Measurements from ENCODE around the gene SNUPN. TPM values are rescaled to one million over a fixed set of nuclear protein-coding genes. Genes with fewer than 3 reads are reported as not detected.

Gene SNUPN
- total and polyA plus RNA-seq, 12 donors: 13.5 to 40.8 (median 23.4) TPM

DNA sequence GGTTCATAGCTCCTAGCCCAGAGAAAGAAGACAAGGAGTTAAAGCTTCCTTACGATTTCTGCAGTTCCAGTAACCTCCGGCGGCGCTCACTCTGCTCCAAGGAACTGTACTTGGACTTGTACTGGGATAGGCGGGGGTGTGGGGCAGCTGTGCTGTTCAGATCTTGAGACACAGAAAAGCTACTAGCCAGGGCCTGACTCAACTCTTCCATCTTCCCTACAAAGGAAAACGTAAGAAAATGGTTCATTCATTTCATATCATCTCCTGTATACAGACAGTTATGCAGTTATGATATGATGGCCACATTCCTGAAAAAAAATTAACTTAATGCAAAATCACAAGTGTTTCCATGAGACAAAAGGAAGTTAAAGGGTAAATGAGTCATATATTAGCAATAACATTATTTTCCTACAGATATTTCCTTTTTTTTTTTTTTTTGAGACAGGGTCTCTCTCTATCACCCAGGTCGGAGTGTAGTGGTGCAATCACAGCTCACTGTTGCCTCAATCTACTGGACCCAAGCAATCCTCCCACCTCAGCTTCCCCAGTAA lies 4.6 kb downstream of the SNUPN start:
- 50 to 58% (median 54%) methylated on average over 7 of the region's 7 CpGs for WGBS, 4 donors
- intact Hi-C loops (cut with DNase I): loop anchor here in 1 of 2 donors (10.0 kb wide), 1 partner anchor 46 kb away; the partner anchor contains the start of gene PTPN9

GRCh38 chr15:75620058-75620820 lies 5.3 kb downstream of the SNUPN start:
- Histone ChIP-seq H3K4me3 (peak overlapping the region in 1 of 4 donors; percentile 17), H3K9me3 (replicated peaks in 1 of 3) (no peaks in the 10 kb centered on the region), H3K36me3 (replicated peaks in 1 of 2) (peaks cover 0 to 45% of the 10 kb centered on the region in 2 donors), H3K27me3 (no peaks in the 10 kb centered on the region), H3K27ac (peak overlapping the region in 2 of 5 donors; percentile 56 to 64), H3K4me1 (replicated peaks in 1 of 2) (peaks cover 0 to 14% of the 10 kb centered on the region in 2 donors)
- no peak for TF ChIP-seq CTCF (IDR thresholded peaks at IDR 0.05)
- intact Hi-C loops (cut with DNase I): loop anchor here in 1 of 2 donors (10.0 kb wide), 1 partner anchor 45 kb away; the partner anchor contains the start of gene PTPN9
- DNase-seq: peak in 4 of 7 donors; percentile 12 to 34 (median 30)
- WGBS, 4 donors: 52 to 60% (median 56%) methylated on average over 4 of the region's 4 CpGs

More for the DNA sequence above, 4.6 kb downstream of the SNUPN start:
- peaks cover 0 to 41% of the 10 kb centered on the region in 2 donors for H3K36me3 ChIP-seq (replicated peaks in 1 of 2)
- peaks cover 0 to 15% of the 10 kb centered on the region in 2 donors for H3K4me1 ChIP-seq (replicated peaks in 1 of 2)
- no peaks in the 10 kb centered on the region for H3K27me3 ChIP-seq
- peak overlapping the region in 1 of 4 donors; percentile 17 for H3K4me3 ChIP-seq
- H3K9me3 ChIP-seq (replicated peaks in 1 of 3): no peaks in the 10 kb centered on the region
- DNase-seq: peak in 6 of 7 donors; percentile 49 to 78 (median 62)
- TF ChIP-seq CTCF (IDR thresholded peaks at IDR 0.05): peak in 1 of 6 experiments; percentile 30
- TF ChIP-seq POLR2A (IDR thresholded peaks at IDR 0.05): no peak
- H3K27ac ChIP-seq: peak overlapping the region in 2 of 5 donors; percentile 56 to 64

DNA sequence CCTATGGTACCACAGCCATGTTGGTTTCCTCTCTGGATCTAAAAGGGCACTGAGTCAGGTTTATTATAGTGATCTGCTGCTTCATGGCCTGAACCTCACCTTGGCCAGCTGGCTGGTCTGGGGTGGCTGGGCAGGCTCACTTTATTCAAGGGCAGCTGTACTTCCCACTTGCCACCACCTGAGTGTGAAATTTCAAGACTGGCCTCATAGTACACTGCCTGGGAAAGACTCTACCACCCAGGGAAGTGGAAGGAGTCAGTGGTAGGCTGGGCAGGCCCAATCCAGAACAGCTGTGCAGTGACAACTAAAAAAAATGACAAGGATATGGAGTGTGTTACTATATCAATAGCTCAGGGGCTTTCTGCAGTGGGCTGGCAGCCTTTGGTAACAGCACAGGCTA lies 8.8 kb downstream of the SNUPN start:
- intact Hi-C loops (cut with DNase I): no loop called here
- H3K4me1 ChIP-seq (replicated peaks in 1 of 2): peaks cover 0 to 14% of the 10 kb centered on the region in 2 donors
- no peak overlapping the region for H3K27ac ChIP-seq
- no peak overlapping the region for H3K4me3 ChIP-seq
- peaks cover 0 to 69% of the 10 kb centered on the region in 2 donors for H3K36me3 ChIP-seq (replicated peaks in 1 of 2)
- DNase-seq: no peak
- H3K27me3 ChIP-seq: no peaks in the 10 kb centered on the region
- TF ChIP-seq POLR2A (IDR thresholded peaks at IDR 0.05): no peak
- TF ChIP-seq CTCF (IDR thresholded peaks at IDR 0.05): no peak
- no peaks in the 10 kb centered on the region for H3K9me3 ChIP-seq (replicated peaks in 1 of 3)
